Right hindlimb (tissue), 1 donor: ENCODE measurements around the gene COL20A1.

Experiments
- DNase-seq: peaks from one replicate; pipeline ENCODE4 v3.0.0-alpha.2; 2018

The COL20A1 gene

DNA sequence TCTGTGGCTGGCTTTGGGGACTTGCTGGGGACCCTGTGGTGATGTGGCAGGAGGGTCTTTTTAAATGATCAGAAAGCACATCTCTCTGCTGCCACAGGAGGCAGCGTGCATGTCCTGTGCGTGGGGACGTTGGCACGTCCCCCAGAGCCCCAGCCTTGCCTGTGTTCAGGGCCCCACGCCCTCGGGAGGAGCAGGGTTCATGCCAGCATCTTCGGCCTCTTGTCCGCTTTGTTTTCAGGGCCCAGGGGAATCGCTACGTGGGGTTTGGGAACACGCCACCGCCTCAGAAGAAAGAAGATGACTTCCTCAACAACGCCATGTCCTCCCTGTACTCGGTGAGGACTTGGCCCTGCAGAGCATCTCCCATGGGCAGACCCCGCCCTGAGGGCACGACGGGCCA lies 14.3 kb upstream of the COL20A1 start:
- no peak for DNase-seq

DNA sequence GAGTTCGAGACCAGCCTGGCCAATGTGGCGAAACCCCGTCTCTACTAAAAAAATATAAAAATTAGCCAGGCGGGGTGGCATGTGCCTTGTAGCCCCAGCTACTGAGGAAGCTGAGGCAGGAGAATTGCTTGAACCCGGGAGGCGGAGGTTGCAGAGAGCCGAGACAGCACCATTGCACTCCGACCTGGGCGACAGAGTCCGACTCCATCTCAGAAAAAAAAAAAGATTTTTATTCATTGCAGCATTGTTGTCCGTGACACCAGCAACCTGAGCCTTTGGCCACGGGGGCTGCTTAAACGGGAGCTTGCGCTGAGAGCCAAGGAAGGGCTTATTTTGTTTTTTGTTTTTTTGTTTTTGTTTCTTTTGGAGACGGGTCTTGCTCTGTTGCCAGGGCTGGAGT lies 13.1 kb upstream of the COL20A1 start:
- DNase-seq = no peak

DNA sequence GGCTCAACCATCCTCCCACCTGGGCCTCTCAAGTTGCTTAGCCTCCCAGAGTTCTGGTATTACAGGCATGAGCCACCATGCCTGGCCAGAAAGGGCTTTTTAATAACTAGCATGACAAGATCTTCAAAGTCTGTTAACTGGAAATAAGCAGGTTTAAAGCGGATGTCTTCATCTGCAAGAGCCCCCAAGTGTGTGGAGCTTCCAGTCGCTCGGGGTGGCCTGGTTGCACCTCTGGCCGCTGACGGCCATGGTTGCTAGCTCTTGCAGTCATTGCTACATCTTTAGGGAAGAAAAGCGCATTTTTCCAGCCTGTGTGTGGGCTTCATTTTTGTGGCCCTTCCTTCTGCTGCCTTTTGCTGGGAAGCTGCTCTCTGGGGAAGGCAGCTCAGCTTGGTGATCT lies 12.6 kb upstream of the COL20A1 start:
- no peak for DNase-seq

GRCh38 chr20:63280929-63281545 lies 11.9 kb upstream of the COL20A1 start:
- no peak for DNase-seq

GRCh38 chr20:63281742-63282665 lies 11.0 kb upstream of the COL20A1 start:
- DNase-seq = peak; percentile 25

DNA sequence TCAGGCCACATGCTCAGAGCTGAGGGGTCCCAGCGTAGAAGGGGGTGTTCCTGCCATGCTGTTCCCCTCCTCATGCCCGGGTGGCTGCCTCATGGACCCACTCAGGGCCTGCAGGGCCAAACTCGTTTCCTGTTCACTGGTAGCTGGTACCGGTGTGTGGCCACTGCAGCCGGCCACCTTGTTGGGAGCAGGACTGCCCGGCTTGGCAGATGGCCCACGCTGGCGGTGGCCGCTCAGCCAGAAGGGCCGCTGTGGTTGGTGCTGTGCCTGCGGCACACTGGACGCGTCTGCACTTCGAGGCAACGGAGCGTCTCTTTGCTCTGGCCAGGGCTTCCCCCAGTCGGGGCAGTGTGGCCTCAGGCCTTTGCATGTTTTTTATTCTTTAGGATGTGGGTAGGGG lies 10.0 kb upstream of the COL20A1 start:
- no peak for DNase-seq

- no peak for DNase-seq
These were observed 9.4 kb upstream of the COL20A1 start for GRCh38 chr20:63283397-63284082.

GRCh38 chr20:63284083-63284440 lies 8.9 kb upstream of the COL20A1 start:
- no peak for DNase-seq

- DNase-seq = no peak
These were observed 8.4 kb upstream of the COL20A1 start for GRCh38 chr20:63284544-63284949.

DNA sequence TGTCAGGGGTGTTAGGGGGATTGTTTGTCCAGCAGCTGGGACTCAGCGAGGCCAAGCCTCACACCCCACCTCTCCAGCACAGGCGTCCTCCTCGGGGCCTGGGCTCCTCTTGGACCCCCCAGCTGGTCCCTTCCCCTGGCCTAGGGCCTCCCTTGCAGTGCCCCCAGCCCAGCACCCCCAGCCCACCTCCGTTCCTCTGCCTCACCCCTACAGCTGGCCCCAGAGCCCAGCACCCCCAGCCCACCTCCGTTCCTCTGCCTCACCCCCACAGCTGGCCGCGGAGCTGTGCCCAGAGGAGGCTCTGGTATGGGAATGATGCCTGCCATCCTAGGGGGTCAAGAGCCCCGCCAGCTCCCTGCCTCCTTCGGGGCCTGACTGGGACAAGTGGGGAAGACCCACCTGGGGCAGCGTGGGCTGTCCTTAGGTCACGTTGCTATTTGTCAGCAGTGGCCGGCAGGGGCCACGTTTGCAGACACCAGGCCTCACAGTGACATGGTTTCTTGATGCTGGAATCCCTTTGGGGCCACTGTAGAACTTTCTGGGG lies 7.9 kb upstream of the COL20A1 start:
- no peak for DNase-seq

GRCh38 chr20:63285636-63286615 lies 7.1 kb upstream of the COL20A1 start:
- DNase-seq = no peak

DNA sequence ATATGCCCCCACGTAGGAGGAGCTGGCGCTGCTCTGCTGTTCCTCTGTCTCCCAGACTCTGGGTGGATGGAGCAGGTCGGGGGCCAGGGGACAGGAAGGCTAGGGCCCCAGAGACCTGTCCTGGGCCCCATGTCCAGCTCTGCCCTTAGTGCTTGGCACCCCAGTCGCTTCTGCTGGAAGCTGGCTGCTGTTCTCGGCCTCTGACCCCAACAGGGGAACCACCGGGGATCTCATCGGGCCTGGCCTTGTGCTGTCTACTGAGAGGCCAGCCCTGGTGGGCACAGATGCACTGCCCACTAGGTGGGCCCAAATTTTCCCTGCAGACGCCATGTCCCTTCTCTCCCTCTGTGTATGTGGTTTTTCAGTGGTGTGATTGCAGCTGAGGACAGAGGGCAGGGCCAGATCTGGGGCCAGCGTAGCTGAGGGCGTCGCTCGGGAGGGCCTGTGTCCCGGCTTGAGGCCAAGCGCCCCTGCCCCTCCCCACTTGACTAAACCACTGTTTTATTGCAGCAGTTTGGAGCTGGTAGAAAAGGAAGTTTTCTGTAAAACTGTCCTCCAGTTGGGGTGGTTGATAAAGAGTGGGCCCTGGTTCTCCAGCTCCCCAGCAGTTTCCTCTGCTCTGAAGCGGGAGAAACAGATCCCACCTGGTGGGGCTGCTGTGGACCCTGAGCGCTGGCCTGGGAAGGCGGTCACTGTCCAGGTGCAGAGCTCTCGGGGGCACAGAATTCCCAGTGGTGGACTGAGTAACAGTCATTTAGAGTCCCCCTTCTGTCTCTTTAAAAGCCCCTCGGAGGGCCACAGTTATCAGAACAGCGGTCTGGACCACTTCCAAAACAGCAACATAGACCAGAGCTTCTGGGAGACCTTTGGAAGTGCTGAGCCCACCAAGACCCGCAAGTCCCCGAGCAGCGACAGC lies 5.9 kb upstream of the COL20A1 start:
- DNase-seq = no peak

- no peak for DNase-seq
These were observed 5.0 kb upstream of the COL20A1 start for GRCh38 chr20:63287697-63288580.

GRCh38 chr20:63288581-63289251 lies 4.3 kb upstream of the COL20A1 start:
- no peak for DNase-seq

- DNase-seq = no peak
These were observed 3.5 kb upstream of the COL20A1 start for GRCh38 chr20:63289311-63290135.

DNA sequence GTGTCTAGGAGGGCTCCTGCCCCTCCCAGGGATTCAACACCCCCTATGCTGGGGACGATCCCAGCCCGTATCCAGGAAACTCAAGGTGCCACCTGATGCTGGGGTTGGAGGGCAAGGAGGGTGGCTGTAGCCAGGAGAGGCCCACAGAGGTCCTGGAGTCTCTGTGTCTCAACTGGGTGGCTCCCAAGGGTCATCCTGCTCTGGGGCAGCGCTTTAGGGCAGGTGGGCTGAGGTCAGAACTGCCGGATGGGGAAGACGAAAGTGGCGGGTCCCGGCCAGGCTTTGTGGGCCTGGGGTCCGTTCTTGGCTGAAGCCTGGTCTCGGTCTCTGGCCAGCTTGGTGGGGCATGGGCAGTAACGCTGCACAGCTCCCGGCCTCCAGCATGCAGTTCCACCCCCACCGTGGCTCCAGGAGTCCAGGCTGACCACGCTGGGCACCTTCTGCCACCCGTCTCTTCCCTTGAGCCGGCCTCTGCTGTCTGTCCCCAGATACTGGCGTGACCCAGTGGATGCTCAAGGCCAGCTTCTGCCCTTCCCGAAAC lies 2.8 kb upstream of the COL20A1 start:
- no peak for DNase-seq

- DNase-seq = no peak
These were observed 2.1 kb upstream of the COL20A1 start for GRCh38 chr20:63290677-63291472.
